ENCODE data around the gene NEURL1.

The NEURL1 gene

DNA sequence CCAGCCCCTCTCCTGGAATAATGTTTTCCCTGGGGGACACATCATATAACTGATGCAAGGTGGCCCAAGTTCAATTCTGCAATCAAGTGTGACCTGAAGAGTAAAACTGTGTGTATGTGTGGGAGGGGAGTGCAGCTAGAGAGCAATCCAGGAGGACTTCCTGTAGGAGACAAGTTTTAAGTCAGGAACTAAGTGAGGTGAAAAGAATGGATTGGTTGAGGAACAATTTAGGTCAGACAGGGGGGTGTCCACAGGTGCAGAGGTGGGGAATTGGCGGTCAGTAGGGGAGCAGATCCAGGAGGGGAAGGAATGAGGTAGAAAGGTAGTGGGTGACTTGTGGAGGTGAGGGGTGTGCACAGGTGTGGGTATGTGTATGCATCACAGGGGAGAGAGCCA, 82.6 kb downstream of the NEURL1 start:
- H3K4me1 ChIP-seq (ENCODE audit: insufficient read depth, low read length): no peaks in the 10 kb centered on the region
- no peak overlapping the region for H3K27ac ChIP-seq (ENCODE audit: low read length)
- no peaks in the 10 kb centered on the region for H3K36me3 ChIP-seq (ENCODE audit: insufficient read depth, low read depth, low read length)
- H3K9me3 ChIP-seq (ENCODE audit: insufficient read depth, low read depth, low read length): no peaks in the 10 kb centered on the region
- H3K27me3 ChIP-seq (ENCODE audit: insufficient read depth, low read length): no peaks in the 10 kb centered on the region
- no peak overlapping the region for H3K9ac ChIP-seq (ENCODE audit: low read depth, low read length)
- no peak overlapping the region for H3K4me3 ChIP-seq (ENCODE audit: low read length)

DNA sequence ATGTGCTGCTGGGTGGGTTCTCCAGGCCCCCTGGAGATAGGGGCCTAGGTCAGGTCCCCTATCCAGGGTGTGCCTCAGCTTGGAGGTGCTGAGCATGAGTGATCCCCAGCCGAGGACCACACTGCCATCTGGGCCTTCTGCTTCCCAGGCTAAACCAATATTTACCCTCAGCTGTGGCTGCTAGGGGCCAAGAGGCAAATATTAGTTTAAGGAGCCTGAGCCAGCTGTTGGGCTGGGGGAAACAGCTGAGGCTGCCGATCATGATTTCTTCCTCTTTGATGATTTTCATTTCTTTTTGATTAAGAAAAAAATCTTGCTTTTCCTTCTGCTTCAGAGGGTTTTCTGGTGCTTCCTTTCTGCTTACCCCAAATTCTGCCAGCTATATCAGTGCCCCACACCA, 83.4 kb downstream of the NEURL1 start:
- Histone ChIP-seq H3K36me3 (ENCODE audit: insufficient read depth, low read depth, low read length) (no peaks in the 10 kb centered on the region), H3K27ac (ENCODE audit: low read length) (no peak overlapping the region), H3K27me3 (ENCODE audit: insufficient read depth, low read length) (no peaks in the 10 kb centered on the region)

DNA sequence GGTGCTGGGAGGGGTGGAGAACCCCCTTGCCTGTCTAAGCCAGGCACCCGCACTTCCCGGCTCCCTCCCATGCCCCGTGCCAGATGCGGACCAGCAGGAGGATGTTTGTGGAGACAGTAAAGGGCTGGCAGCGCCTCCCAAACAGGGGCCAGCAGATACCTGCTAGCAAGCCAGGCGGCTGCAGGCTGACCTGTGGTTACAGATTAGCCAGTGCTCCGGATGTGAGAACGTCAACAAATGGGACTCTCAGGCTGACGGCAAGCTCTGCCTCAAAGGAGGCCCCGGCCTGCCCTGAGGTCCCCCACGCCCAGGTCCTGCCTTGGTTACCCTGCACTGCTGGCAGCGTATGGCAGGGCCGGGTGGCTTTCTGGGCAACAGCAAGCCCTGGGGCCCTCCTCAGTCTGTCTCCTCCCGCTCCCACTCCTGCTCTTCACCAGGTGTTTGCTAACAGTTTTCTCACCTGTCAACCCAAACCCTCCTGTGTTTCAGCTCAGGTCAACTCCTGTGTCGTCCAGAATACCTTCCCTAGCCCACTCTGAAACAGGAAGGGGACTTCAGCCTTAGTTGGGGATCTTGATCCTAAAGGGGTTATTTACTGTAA, 85.4 kb downstream of the NEURL1 start:
- Histone ChIP-seq H3K9ac (ENCODE audit: low read depth, low read length) (no peak overlapping the region), H3K27me3 (ENCODE audit: insufficient read depth, low read length) (peaks cover 2% of the 10 kb centered on the region; the same call in 1 of the 2 replicates), H3K27ac (ENCODE audit: low read length) (no peak overlapping the region), H3K4me3 (ENCODE audit: low read length) (no peak overlapping the region), H3K4me1 (ENCODE audit: insufficient read depth, low read length) (0 out of 2 replicates have a peak, but pooled peaks cover 3% of the 10 kb centered on the region), H3K36me3 (ENCODE audit: insufficient read depth, low read depth, low read length) (no peaks in the 10 kb centered on the region), H3K9me3 (ENCODE audit: insufficient read depth, low read depth, low read length) (no peaks in the 10 kb centered on the region)

More for the DNA sequence above, 83.4 kb downstream of the NEURL1 start:
- H3K4me1 ChIP-seq (ENCODE audit: insufficient read depth, low read length): no peaks in the 10 kb centered on the region
- no peak overlapping the region for H3K9ac ChIP-seq (ENCODE audit: low read depth, low read length)
- H3K9me3 ChIP-seq (ENCODE audit: insufficient read depth, low read depth, low read length): no peaks in the 10 kb centered on the region
- no peak overlapping the region for H3K4me3 ChIP-seq (ENCODE audit: low read length)

DNA sequence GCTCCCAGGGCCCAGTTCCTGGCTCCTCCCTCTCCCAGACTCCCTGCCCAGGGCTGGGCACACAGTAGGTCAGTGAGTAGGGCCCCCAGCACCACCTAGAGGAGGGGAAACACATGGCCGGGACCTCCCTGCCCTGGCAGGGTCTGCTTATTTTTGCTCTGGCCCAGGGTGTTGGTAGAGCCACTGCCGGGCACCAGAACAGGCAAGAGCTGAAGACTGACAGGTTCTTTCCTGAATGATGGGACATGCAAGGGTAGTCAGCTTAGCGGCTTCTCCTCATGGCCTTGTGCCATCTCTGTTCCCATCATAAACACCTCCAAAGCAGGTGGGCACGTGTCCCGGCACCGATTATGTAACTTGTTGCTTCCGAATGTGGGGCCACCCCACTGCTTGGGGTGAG, 86.5 kb downstream of the NEURL1 start:
- Histone ChIP-seq H3K9me3 (ENCODE audit: insufficient read depth, low read depth, low read length) (no peaks in the 10 kb centered on the region), H3K4me1 (ENCODE audit: insufficient read depth, low read length) (0 out of 2 replicates have a peak, but pooled peaks cover 3% of the 10 kb centered on the region), H3K4me3 (ENCODE audit: low read length) (no peak overlapping the region), H3K27ac (ENCODE audit: low read length) (no peak overlapping the region), H3K36me3 (ENCODE audit: insufficient read depth, low read depth, low read length) (no peaks in the 10 kb centered on the region), H3K9ac (ENCODE audit: low read depth, low read length) (no peak overlapping the region), H3K27me3 (ENCODE audit: insufficient read depth, low read length) (peaks cover 6% of the 10 kb centered on the region; the same call in 1 of the 2 replicates)

DNA sequence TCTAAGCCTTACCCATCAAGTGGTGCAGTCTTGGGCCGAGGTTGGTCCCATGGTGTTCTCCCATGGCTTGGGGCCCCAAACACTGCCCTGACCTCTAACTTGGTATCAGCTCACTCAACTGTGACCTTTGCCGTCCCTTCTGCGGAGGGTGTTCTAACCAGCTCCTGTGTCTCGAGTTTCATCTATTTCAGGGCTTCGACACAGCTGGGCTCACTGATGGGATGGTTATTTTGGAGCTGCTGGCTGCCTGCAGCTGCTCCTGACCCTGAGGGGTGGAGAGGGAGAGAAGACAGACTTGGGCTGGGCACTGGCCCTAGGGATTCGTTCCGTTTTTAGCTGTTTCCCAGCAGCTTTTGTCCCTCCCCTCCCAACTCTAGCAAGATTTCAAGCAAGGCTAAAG, 86.9 kb downstream of the NEURL1 start:
- Histone ChIP-seq H3K36me3 (ENCODE audit: insufficient read depth, low read depth, low read length) (no peaks in the 10 kb centered on the region), H3K4me1 (ENCODE audit: insufficient read depth, low read length) (0 out of 2 replicates have a peak, but pooled peaks cover 3% of the 10 kb centered on the region), H3K4me3 (ENCODE audit: low read length) (no peak overlapping the region), H3K27ac (ENCODE audit: low read length) (no peak overlapping the region), H3K9me3 (ENCODE audit: insufficient read depth, low read depth, low read length) (no peaks in the 10 kb centered on the region), H3K9ac (ENCODE audit: low read depth, low read length) (no peak overlapping the region), H3K27me3 (ENCODE audit: insufficient read depth, low read length) (peaks cover 6% of the 10 kb centered on the region; the same call in 1 of the 2 replicates)

DNA sequence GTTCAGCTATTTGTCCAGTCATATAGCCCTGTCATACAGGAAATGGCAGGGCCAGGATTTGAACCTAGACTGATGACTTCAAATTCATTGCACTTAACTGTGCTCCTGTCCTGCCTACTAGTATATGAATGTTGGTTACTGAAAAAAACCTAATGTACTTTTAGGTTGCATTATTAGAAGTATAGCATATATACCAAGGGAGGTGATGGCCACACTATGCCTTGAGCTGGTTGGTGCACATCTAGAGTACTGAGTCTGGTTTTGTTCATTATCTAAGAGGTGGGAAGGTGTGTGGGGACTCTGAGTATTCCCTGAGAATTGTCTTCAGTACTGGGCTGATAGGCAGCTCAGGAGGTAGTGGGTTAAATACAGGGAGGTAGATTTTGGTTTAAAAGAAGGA, 88.0 kb downstream of the NEURL1 start:
- H3K27ac ChIP-seq (ENCODE audit: low read length): no peak overlapping the region
- H3K4me1 ChIP-seq (ENCODE audit: insufficient read depth, low read length): 0 out of 2 replicates have a peak, but pooled peaks cover 3% of the 10 kb centered on the region
- no peak overlapping the region for H3K9ac ChIP-seq (ENCODE audit: low read depth, low read length)

DNA sequence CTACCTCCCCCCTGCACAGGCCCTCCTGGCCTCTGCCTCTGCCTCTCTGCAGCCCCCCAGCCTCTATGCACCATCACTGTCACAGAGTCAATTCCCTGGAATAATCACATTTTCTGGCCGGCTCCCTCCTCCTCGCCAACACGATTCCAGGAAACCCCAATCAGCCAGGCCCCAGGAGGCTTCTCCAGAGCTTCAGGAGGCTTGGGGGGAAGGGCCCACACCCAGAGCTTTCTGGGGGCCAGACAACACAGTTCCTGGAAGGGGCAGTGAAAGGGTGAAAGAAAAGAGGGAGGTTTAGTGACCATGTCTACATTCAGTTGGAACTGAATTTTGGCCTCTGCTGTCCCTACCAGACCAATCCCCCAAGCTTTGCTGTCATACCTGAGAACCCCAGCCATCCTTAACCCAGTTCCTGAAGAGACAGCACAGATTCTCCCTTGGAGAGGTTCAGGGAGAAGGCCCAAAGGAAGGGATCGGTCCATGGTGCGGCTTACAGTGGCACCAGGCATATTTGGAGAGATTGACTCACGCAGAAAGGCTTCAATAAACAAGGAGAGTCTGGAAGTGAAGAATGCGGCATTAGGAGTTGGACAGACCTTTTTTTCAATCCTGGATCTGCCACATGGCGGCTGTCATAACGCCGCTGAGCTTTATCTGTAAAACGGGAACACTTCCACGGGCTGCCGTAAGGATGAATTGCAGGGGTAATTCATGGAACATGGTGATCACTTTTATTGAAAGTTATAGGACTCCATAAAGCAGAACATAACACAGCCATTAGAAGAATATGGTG, 89.0 kb downstream of the NEURL1 start:
- 0 out of 2 replicates have a peak, but pooled peaks cover 3% of the 10 kb centered on the region for H3K4me1 ChIP-seq (ENCODE audit: insufficient read depth, low read length)

More for the DNA sequence above, 88.0 kb downstream of the NEURL1 start:
- no peaks in the 10 kb centered on the region for H3K36me3 ChIP-seq (ENCODE audit: insufficient read depth, low read depth, low read length)
- H3K9me3 ChIP-seq (ENCODE audit: insufficient read depth, low read depth, low read length): no peaks in the 10 kb centered on the region
- H3K27me3 ChIP-seq (ENCODE audit: insufficient read depth, low read length): peaks cover 6% of the 10 kb centered on the region; the same call in 1 of the 2 replicates
- H3K4me3 ChIP-seq (ENCODE audit: low read length): no peak overlapping the region

DNA sequence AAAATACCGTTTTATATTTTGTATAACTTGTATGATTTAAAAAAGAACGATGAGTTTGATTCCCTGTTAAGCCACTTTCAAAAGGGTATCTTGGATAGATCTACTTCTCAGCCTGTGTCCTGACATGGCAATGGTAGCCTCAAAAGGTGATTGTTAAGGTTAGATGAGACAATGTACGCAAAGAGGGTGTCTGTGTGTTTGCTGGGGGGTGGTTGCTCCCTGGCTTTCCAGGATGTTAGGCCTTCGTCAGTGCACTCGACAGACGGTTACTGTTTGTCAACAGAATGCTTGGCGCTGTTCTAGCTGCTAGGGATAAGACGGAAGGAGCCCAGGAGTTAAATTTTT, 90.3 kb downstream of the NEURL1 start:
- Histone ChIP-seq H3K9ac (ENCODE audit: low read depth, low read length) (no peak overlapping the region), H3K4me3 (ENCODE audit: low read length) (no peak overlapping the region), H3K4me1 (ENCODE audit: insufficient read depth, low read length) (0 out of 2 replicates have a peak, but pooled peaks cover 3% of the 10 kb centered on the region), H3K27ac (ENCODE audit: low read length) (no peak overlapping the region), H3K9me3 (ENCODE audit: insufficient read depth, low read depth, low read length) (0 out of 2 replicates have a peak, but pooled peaks cover 3% of the 10 kb centered on the region), H3K36me3 (ENCODE audit: insufficient read depth, low read depth, low read length) (no peaks in the 10 kb centered on the region), H3K27me3 (ENCODE audit: insufficient read depth, low read length) (peaks cover 6% of the 10 kb centered on the region; the same call in 1 of the 2 replicates)

More for the DNA sequence above, 89.0 kb downstream of the NEURL1 start:
- Histone ChIP-seq H3K36me3 (ENCODE audit: insufficient read depth, low read depth, low read length) (no peaks in the 10 kb centered on the region), H3K4me3 (ENCODE audit: low read length) (no peak overlapping the region), H3K9me3 (ENCODE audit: insufficient read depth, low read depth, low read length) (0 out of 2 replicates have a peak, but pooled peaks cover 3% of the 10 kb centered on the region), H3K27me3 (ENCODE audit: insufficient read depth, low read length) (peaks cover 6% of the 10 kb centered on the region; the same call in 1 of the 2 replicates), H3K27ac (ENCODE audit: low read length) (no peak overlapping the region), H3K9ac (ENCODE audit: low read depth, low read length) (no peak overlapping the region)

DNA sequence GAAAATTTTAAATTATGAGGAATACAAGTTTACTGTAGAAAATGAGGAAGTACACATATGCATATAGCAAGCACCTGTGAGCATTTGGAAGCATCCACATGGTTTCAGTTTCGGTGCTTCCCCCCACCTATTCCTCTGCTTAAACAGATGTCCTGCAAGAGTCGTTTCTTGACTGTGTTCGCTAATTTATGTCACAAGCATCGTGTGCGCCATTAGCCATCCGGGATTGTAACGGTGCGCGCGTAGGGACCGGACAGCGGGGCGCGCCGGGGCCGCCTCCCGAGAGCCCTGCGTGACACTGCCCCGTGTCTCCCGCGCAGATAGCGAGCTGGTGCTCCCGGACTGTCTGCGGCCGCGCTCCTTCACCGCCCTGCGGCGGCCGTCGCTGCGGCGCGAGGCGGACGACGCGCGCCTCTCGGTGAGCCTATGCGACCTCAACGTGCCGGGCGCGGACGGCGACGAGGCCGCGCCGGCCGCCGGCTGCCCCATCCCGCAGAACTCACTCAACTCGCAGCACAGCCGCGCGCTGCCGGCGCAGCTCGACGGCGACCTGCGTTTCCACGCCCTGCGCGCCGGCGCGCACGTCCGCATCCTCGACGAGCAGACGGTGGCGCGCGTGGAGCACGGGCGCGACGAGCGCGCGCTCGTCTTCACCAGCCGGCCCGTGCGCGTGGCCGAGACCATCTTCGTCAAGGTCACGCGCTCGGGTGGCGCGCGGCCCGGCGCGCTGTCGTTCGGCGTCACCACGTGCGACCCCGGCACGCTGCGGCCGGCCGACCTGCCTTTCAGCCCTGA, 90.9 kb downstream of the NEURL1 start:
- Histone ChIP-seq H3K9ac (ENCODE audit: low read depth, low read length) (no peak overlapping the region), H3K27ac (ENCODE audit: low read length) (no peak overlapping the region), H3K36me3 (ENCODE audit: insufficient read depth, low read depth, low read length) (no peaks in the 10 kb centered on the region), H3K27me3 (ENCODE audit: insufficient read depth, low read length) (peaks cover 6% of the 10 kb centered on the region; the same call in 1 of the 2 replicates), H3K9me3 (ENCODE audit: insufficient read depth, low read depth, low read length) (0 out of 2 replicates have a peak, but pooled peaks cover 3% of the 10 kb centered on the region), H3K4me1 (ENCODE audit: insufficient read depth, low read length) (0 out of 2 replicates have a peak, but pooled peaks cover 3% of the 10 kb centered on the region), H3K4me3 (ENCODE audit: low read length) (no peak overlapping the region)

DNA sequence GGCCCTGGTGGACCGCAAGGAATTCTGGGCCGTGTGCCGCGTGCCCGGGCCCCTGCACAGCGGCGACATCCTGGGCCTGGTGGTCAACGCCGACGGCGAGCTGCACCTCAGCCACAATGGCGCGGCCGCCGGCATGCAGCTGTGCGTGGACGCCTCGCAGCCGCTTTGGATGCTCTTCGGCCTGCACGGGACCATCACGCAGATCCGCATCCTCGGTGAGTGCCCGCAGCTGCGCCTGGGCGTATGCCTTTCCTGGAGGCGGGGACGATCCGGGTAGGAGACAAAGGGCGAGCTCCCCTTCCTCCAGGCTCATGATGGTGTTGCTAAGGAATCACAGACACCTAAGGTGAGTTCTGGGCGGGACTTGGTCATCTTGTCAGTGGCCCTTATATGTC, 91.5 kb downstream of the NEURL1 start:
- Histone ChIP-seq H3K27me3 (ENCODE audit: insufficient read depth, low read length) (peaks cover 6% of the 10 kb centered on the region; the same call in 1 of the 2 replicates), H3K9me3 (ENCODE audit: insufficient read depth, low read depth, low read length) (0 out of 2 replicates have a peak, but pooled peaks cover 3% of the 10 kb centered on the region), H3K4me3 (ENCODE audit: low read length) (no peak overlapping the region), H3K9ac (ENCODE audit: low read depth, low read length) (no peak overlapping the region), H3K36me3 (ENCODE audit: insufficient read depth, low read depth, low read length) (no peaks in the 10 kb centered on the region), H3K4me1 (ENCODE audit: insufficient read depth, low read length) (0 out of 2 replicates have a peak, but pooled peaks cover 3% of the 10 kb centered on the region), H3K27ac (ENCODE audit: low read length) (no peak overlapping the region)

DNA sequence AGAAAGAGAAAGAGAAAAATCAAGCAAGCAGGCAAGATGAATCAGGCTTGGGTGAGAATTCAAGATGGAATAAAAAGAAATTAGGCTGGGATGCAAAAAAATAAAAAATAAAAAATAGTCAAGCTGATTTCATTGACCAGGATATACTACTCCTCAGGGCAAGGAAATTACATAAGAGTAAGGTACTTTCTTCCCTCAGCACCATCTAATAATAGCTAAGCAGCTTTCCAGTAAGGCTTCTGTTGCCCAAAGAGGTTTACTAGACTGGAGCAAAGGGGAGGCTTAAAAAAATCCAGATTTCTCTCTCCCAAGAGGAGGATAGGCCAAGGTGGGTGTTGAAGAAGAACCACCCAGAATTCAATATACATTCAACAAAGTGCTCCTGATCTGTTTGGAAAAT, 93.6 kb downstream of the NEURL1 start:
- H3K9ac ChIP-seq (ENCODE audit: low read depth, low read length): no peak overlapping the region
- peaks cover 6% of the 10 kb centered on the region; the same call in 1 of the 2 replicates for H3K27me3 ChIP-seq (ENCODE audit: insufficient read depth, low read length)
- 0 out of 2 replicates have a peak, but pooled peaks cover 3% of the 10 kb centered on the region for H3K4me1 ChIP-seq (ENCODE audit: insufficient read depth, low read length)
- H3K27ac ChIP-seq (ENCODE audit: low read length): no peak overlapping the region
- H3K9me3 ChIP-seq (ENCODE audit: insufficient read depth, low read depth, low read length): 0 out of 2 replicates have a peak, but pooled peaks cover 3% of the 10 kb centered on the region
- H3K36me3 ChIP-seq (ENCODE audit: insufficient read depth, low read depth, low read length): no peaks in the 10 kb centered on the region
- no peak overlapping the region for H3K4me3 ChIP-seq (ENCODE audit: low read length)
